Upper lobe of left lung (tissue), 6 donors: ENCODE measurements around the gene BCAS3. TPM values are rescaled to one million over a fixed set of nuclear protein-coding genes. Genes with fewer than 3 reads are reported as not detected.
"Not testable (repeated sequence)": the region's sequence is repeated elsewhere in the genome, so short reads cannot be mapped to it uniquely, and the experiment has no call there.

Source experiments
- ATAC-seq, 2 donors: fragments of 200-7000 bp; cut with Tn5 transposase; one replicate each; pipeline ENCODE4 v1.9.1; 2022; ENCODE audit warnings: mild to moderate bottlenecking in 2 of 2, moderate library complexity in 2 of 2; ENCODE audit not compliant: low FRiP score in 2 of 2
- DNase-seq, 2 donors: peaks; one replicate each; pipeline ENCODE4 v3.0.0-alpha.2; 2019 to 2020
- H3K27ac ChIP-seq, 4 donors: fragments of 200-600 bp; sonication (generic); one replicate each; pipeline ENCODE4 v1.5.1; 2016 to 2019
- H3K27me3 ChIP-seq, 4 donors: fragments of 200-600 bp; sonication (generic); one replicate each; pipeline ENCODE4 v1.5.1; 2017 to 2019
- H3K36me3 ChIP-seq, 4 donors: fragments of 200-600 bp; sonication (generic); one replicate each; pipeline ENCODE4 v1.5.1; 2016 to 2019
- H3K4me1 ChIP-seq, 4 donors: fragments of 200-600 bp; sonication (generic); one replicate each; pipeline ENCODE4 v1.5.1; 2018 to 2019
- H3K4me3 ChIP-seq, 4 donors: fragments of 200-600 bp; sonication (generic); one replicate each; pipeline ENCODE4 v1.5.1; 2017 to 2019; ENCODE audit warnings: mild to moderate bottlenecking in 2 of 4, moderate library complexity in 1 of 4
- H3K9me3 ChIP-seq, 4 donors: fragments of 200-600 bp; sonication (generic); one replicate each; pipeline ENCODE4 v1.5.1; 2018 to 2019
- CTCF ChIP-seq, 6 experiments: fragments of 450-650 bp in 4 of 6; fragments of 200-600 bp in 2 of 6; sonication (generic) in 2 of 6; IDR thresholded peaks; one replicate each; pipeline ENCODE4 v1.5.1; 2016 to 2019; ENCODE audit warnings: antibody characterized with exemption in 6 of 6
- EP300 ChIP-seq, 4 donors: sonication (generic); formaldehyde crosslinking; IDR thresholded peaks; one replicate each; pipeline ENCODE4 v1.5.1; 2017; ENCODE audit warnings: antibody characterized with exemption in 4 of 4, control low read depth in 2 of 4
- POLR2A ChIP-seq, 4 donors: fragments of 450-650 bp; IDR thresholded peaks; one replicate each; pipeline ENCODE4 v1.5.1; 2016 to 2017; ENCODE audit warnings: antibody characterized with exemption in 4 of 4, mild to moderate bottlenecking in 2 of 4
- POLR2AphosphoS5 ChIP-seq, 2 donors: sonication (generic); formaldehyde crosslinking; IDR thresholded peaks; one replicate each; pipeline ENCODE4 v1.5.1; 2017; ENCODE audit warnings: antibody characterized with exemption in 2 of 2
- WGBS, 2 donors: methylation state at CpG; one replicate each; pipeline ENCODE4 v1.1.5; 2017 to 2018; 5-methylcytosine and 5-hydroxymethylcytosine counted together
- total RNA-seq, 6 donors: library from RNA; depleted of rRNA in 4 of 6; stranded (reverse); fragments of >200 nt in 4 of 6; gene quantifications; one replicate each; pipeline versions ENCODE4 v1.1.0 to v1.2.1, GENCODE V29; 2016 to 2021
- donor health status: DM: no; HTN: no; CAD: no; lungs with moderate emphysema.
- donor health status: DM: no; HTN: yes; CAD: no; lungs with severe emphysema.

BCAS3 gene
- total RNA-seq, 6 donors from 2014 or later: 20.1 to 111 (median 37.0) TPM

GRCh38 chr17:61026818-61027217 lies 349.2 kb downstream of the BCAS3 start:
- WGBS, 2 donors: 93 to 94% methylated on average over 3 of the region's 3 CpGs
- Histone ChIP-seq H3K27me3 (no peaks in the 10 kb centered on the region), H3K27ac (no peak overlapping the region), H3K36me3 (no peaks in the 10 kb centered on the region), H3K4me3 (no peak overlapping the region), H3K9me3 (no peaks in the 10 kb centered on the region), H3K4me1 (no peaks in the 10 kb centered on the region)
- no peak for ATAC-seq
- no peak for DNase-seq
- no peak for TF ChIP-seq EP300 (IDR thresholded peaks at IDR 0.05)
- no peak for TF ChIP-seq POLR2A (IDR thresholded peaks at IDR 0.05)
- TF ChIP-seq POLR2AphosphoS5 (IDR thresholded peaks at IDR 0.05): no peak
- no peak for TF ChIP-seq CTCF (IDR thresholded peaks at IDR 0.05)

- DNase-seq (no peak), ATAC-seq (no peak)
- WGBS, 2 donors: 95 to 98% methylated on average over 4 of the region's 4 CpGs
- Histone ChIP-seq H3K9me3 (no peaks in the 10 kb centered on the region), H3K4me1 (no peaks in the 10 kb centered on the region), H3K27ac (no peak overlapping the region), H3K4me3 (no peak overlapping the region), H3K36me3 (no peaks in the 10 kb centered on the region), H3K27me3 (no peaks in the 10 kb centered on the region)
- no peak for TF ChIP-seq CTCF (IDR thresholded peaks at IDR 0.05)
- TF ChIP-seq POLR2A (IDR thresholded peaks at IDR 0.05): no peak
- no peak for TF ChIP-seq POLR2AphosphoS5 (IDR thresholded peaks at IDR 0.05)
- TF ChIP-seq EP300 (IDR thresholded peaks at IDR 0.05): no peak
Measured at GRCh38 chr17:61029181-61029580, 351.5 kb downstream of the BCAS3 start.

- ATAC-seq (no peak), DNase-seq (no peak)
- H3K4me3 ChIP-seq: no peak overlapping the region
- no peak for TF ChIP-seq POLR2AphosphoS5 (IDR thresholded peaks at IDR 0.05)
- TF ChIP-seq EP300 (IDR thresholded peaks at IDR 0.05): no peak
- no peak for TF ChIP-seq CTCF (IDR thresholded peaks at IDR 0.05)
- H3K27me3 ChIP-seq: no peaks in the 10 kb centered on the region
- H3K27ac ChIP-seq: no peak overlapping the region
- H3K4me1 ChIP-seq: no peaks in the 10 kb centered on the region
- no peaks in the 10 kb centered on the region for H3K9me3 ChIP-seq
- H3K36me3 ChIP-seq: peaks cover 0 to 12% (median 0%) of the 10 kb centered on the region in 4 donors
- 90 to 95% methylated on average over 4 of the region's 4 CpGs for WGBS, 2 donors
Measured at GRCh38 chr17:61040666-61041065, 363.0 kb downstream of the BCAS3 start.

- not testable (repeated sequence) for DNase-seq, H3K27me3 ChIP-seq, H3K27ac ChIP-seq, H3K4me3 ChIP-seq, H3K9me3 ChIP-seq, ATAC-seq, H3K4me1 ChIP-seq
- H3K36me3 ChIP-seq: peaks cover 0 to 12% (median 0%) of the 10 kb centered on the region in 4 donors
- WGBS, 2 donors: 97 to 99% methylated on average over 5 of the region's 5 CpGs
Measured at GRCh38 chr17:61042348-61042747, 364.7 kb downstream of the BCAS3 start.

GRCh38 chr17:61047515-61047914 lies 369.9 kb downstream of the BCAS3 start:
- H3K9me3 ChIP-seq: no peaks in the 10 kb centered on the region
- H3K27ac ChIP-seq: peak overlapping the region in 2 of 4 donors; percentile 16 to 55
- TF ChIP-seq CTCF (IDR thresholded peaks at IDR 0.05) (no peak), POLR2A (IDR thresholded peaks at IDR 0.05) (no peak), EP300 (IDR thresholded peaks at IDR 0.05) (no peak), POLR2AphosphoS5 (IDR thresholded peaks at IDR 0.05) (no peak)
- DNase-seq (no peak), ATAC-seq (no peak)
- H3K36me3 ChIP-seq: no peaks in the 10 kb centered on the region
- H3K4me3 ChIP-seq: no peak overlapping the region
- H3K4me1 ChIP-seq: peaks cover 5 to 21% (median 10%) of the 10 kb centered on the region in 4 donors
- no peaks in the 10 kb centered on the region for H3K27me3 ChIP-seq
